SJSA1 (cell line): Measurements from ENCODE around the gene REV3L. TPM values are rescaled to one million over a fixed set of nuclear protein-coding genes. Genes with fewer than 3 reads are reported as not detected.

Source experiments
- DNase-seq, 2 experiments: peaks; one replicate each; pipeline ENCODE4 v3.0.0-alpha.2; 2015 to 2020; ENCODE audit warnings: low spot score in 2 of 2, low read depth in 1 of 2
- H3K27ac ChIP-seq: fragments of 250-450 bp; sonication (Bioruptor Pico); 2 replicates; pipeline ENCODE4 v1.5.1; 2020; ENCODE audit warnings: mild to moderate bottlenecking, moderate library complexity
- H3K27me3 ChIP-seq: fragments of 250-450 bp; sonication (Bioruptor Pico); replicated peaks from 2 replicates; pipeline ENCODE4 v1.5.1; 2020; ENCODE audit warnings: mild to moderate bottlenecking, moderate library complexity
- H3K36me3 ChIP-seq: fragments of 250-450 bp; sonication (Bioruptor Pico); 2 replicates; pipeline ENCODE4 v1.5.1; 2020; ENCODE audit warnings: mild to moderate bottlenecking
- H3K4me1 ChIP-seq: fragments of 250-450 bp; sonication (Bioruptor Pico); replicated peaks from 2 replicates; pipeline ENCODE4 v1.6.1; 2021; ENCODE audit warnings: mild to moderate bottlenecking
- H3K4me3 ChIP-seq: fragments of 250-450 bp; sonication (Bioruptor Pico); 2 replicates; pipeline ENCODE4 v1.5.1; 2020; ENCODE audit warnings: mild to moderate bottlenecking
- H3K9me3 ChIP-seq: fragments of 250-450 bp; sonication (Bioruptor Pico); replicated peaks from 2 replicates; pipeline ENCODE4 v1.5.1; 2020; ENCODE audit warnings: mild to moderate bottlenecking
- total RNA-seq: library from RNA; depleted of rRNA; stranded (reverse); fragments of >200 nt; shearing (Covaris generic); gene quantifications from 2 replicates; pipeline ENCODE4 v1.2.3, GENCODE V29; 2014; rRNA removed

The REV3L gene
- total RNA-seq, 1 experiment from 2014 or later = 54.5 TPM

- H3K4me1 ChIP-seq = peaks cover 7% of the 10 kb centered on the region
- no peak for DNase-seq
- H3K9me3 ChIP-seq = no peaks in the 10 kb centered on the region
- no peaks in the 10 kb centered on the region for H3K36me3 ChIP-seq
- no peak overlapping the region for H3K27ac ChIP-seq
- no peaks in the 10 kb centered on the region for H3K27me3 ChIP-seq
- no peak overlapping the region for H3K4me3 ChIP-seq
Observed at GRCh38 chr6:111254004-111254778, 228.8 kb downstream of the REV3L start.

- H3K36me3 ChIP-seq = no peaks in the 10 kb centered on the region
- no peak overlapping the region for H3K27ac ChIP-seq
- no peaks in the 10 kb centered on the region for H3K27me3 ChIP-seq
- H3K4me3 ChIP-seq = no peak overlapping the region
- H3K9me3 ChIP-seq = no peaks in the 10 kb centered on the region
- no peak for DNase-seq
- no peaks in the 10 kb centered on the region for H3K4me1 ChIP-seq
Observed at GRCh38 chr6:111252726-111253125, 230.3 kb downstream of the REV3L start.

GRCh38 chr6:111250791-111251354 is 232.1 kb downstream of the REV3L start:
- no peak for DNase-seq
- H3K27ac ChIP-seq = no peak overlapping the region

More at GRCh38 chr6:111250791-111251354, 232.1 kb downstream of the REV3L start:
- no peaks in the 10 kb centered on the region for H3K36me3 ChIP-seq
- H3K27me3 ChIP-seq = no peaks in the 10 kb centered on the region
- no peaks in the 10 kb centered on the region for H3K4me1 ChIP-seq
- no peak overlapping the region for H3K4me3 ChIP-seq
- no peaks in the 10 kb centered on the region for H3K9me3 ChIP-seq

Other genes starting within 250 kb of the REV3L start
- gene TRAF3IP2, start 122.7 kb upstream of the REV3L start, total RNA-seq = 25.2 and 30.4 TPM in 2 replicates